ENCODE data around the gene LRRN4. TPM values are rescaled to one million over a fixed set of nuclear protein-coding genes. Genes with fewer than 3 reads are reported as not detected.
"Not testable (repeated sequence)": the region's sequence is repeated elsewhere in the genome, so short reads cannot be mapped to it uniquely, and the experiment has no call there.

LRRN4 gene
- total and polyA plus RNA-seq, 8 donors = 0.19 to 2.9 (median 1.1) TPM; not detected in 5

DNA sequence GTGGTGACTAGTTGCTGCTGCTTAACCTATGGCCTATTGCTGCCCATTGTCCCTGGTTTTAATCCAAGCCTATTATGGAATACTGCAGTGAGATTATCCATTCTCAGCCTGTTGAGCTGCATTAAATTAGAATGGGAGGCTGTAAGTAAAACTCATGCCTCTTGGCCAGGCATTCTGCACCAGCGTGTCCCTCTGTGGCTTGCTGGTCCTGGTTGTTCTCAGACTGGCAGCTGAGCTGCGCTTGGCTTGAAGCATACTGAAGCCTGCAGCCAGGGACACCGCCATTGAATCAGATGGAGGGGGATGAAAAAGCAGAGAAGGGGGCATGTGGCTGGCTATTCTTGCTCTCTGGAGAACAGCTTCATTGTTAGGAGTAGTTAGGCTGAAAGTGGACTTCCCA lies 15.6 kb downstream of the LRRN4 start:
- TF ChIP-seq, protein P1, sequence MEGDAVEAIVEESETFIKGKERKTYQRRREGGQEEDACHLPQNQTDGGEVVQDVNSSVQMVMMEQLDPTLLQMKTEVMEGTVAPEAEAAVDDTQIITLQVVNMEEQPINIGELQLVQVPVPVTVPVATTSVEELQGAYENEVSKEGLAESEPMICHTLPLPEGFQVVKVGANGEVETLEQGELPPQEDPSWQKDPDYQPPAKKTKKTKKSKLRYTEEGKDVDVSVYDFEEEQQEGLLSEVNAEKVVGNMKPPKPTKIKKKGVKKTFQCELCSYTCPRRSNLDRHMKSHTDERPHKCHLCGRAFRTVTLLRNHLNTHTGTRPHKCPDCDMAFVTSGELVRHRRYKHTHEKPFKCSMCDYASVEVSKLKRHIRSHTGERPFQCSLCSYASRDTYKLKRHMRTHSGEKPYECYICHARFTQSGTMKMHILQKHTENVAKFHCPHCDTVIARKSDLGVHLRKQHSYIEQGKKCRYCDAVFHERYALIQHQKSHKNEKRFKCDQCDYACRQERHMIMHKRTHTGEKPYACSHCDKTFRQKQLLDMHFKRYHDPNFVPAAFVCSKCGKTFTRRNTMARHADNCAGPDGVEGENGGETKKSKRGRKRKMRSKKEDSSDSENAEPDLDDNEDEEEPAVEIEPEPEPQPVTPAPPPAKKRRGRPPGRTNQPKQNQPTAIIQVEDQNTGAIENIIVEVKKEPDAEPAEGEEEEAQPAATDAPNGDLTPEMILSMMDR (IDR thresholded peaks at IDR 0.05) = no peak
- TF ChIP-seq POLR2AphosphoS5 (IDR thresholded peaks at IDR 0.05) (no peak), EP300 (IDR thresholded peaks at IDR 0.05) (no peak), POLR2A (IDR thresholded peaks at IDR 0.05) (no peak)
- no peaks in the 10 kb centered on the region for H3K9me3 ChIP-seq
- no peaks in the 10 kb centered on the region for H3K27me3 ChIP-seq
- WGBS, 5 donors = 84 to 97% (median 93%) methylated on average over 3 of the region's 3 CpGs
- H3K4me3 ChIP-seq = no peak overlapping the region
- no peak overlapping the region for H3K27ac ChIP-seq
- H3K4me1 ChIP-seq = peaks cover 11 to 28% (median 18%) of the 10 kb centered on the region in 4 donors
- intact Hi-C loops (cut with DNase I; ENCODE audit: low total_unique reads) = no loop called here
- peaks cover 51 to 98% (median 91%) of the 10 kb centered on the region in 4 donors for H3K36me3 ChIP-seq
- peak in 1 of 2 donors; percentile 35 for DNase-seq

DNA sequence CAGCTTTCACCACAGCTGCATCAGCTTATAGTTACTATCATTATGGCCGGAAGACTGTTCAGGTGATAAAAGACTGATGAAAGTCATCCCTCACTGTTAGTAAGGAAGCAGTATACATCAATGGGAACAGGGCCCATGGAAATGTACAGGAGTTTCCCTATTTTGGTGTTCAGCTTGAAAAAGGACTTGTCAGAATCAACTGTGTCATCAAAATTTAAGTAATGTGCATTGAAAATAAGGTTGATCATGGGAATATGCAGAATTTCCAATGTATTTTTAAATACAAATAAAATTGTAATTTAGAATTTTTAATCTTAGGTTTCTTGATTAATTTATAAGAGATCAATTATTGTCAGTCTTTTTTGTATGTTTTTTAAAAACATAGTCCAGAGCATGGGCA lies 16.8 kb downstream of the LRRN4 start:
- H3K9me3 ChIP-seq = no peaks in the 10 kb centered on the region
- H3K4me1 ChIP-seq = peaks cover 11 to 37% (median 20%) of the 10 kb centered on the region in 4 donors
- no peak overlapping the region for H3K27ac ChIP-seq
- peaks cover 49 to 100% (median 92%) of the 10 kb centered on the region in 4 donors for H3K36me3 ChIP-seq
- no peak for DNase-seq
- TF ChIP-seq EP300 (IDR thresholded peaks at IDR 0.05) (no peak), POLR2AphosphoS5 (IDR thresholded peaks at IDR 0.05) (no peak), POLR2A (IDR thresholded peaks at IDR 0.05) (no peak)
- TF ChIP-seq, protein P1 (IDR thresholded peaks at IDR 0.05) = no peak
- 91 to 100% (median 94%) methylated on average over 1 of the region's 1 CpG for WGBS, 5 donors
- no peaks in the 10 kb centered on the region for H3K27me3 ChIP-seq
- H3K4me3 ChIP-seq = no peak overlapping the region
- intact Hi-C loops (cut with DNase I; ENCODE audit: low total_unique reads) = no loop called here

DNA sequence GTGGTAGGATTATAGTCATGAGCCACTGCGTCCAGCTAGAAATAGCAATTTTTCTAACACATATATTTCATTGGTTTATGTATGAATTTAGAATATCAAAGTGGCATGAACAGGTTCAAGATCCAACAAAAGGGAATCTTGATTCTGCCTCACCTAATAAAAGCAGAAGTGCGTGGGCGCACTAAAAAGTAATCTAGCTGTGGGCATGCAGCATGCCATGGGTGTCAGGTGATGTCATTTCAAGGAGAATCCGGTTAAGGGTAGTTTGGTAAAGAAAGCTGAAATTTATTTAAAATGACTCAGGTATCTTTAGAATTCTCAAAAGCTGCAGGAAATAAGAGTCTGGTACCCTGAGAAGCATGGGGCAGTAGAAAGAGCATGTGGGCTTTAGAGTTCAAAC lies 17.6 kb downstream of the LRRN4 start:
- Histone ChIP-seq H3K27ac (peak overlapping the region in 1 of 5 donors; percentile 67), H3K9me3 (no peaks in the 10 kb centered on the region), H3K4me1 (peaks cover 11 to 45% (median 24%) of the 10 kb centered on the region in 4 donors), H3K4me3 (no peak overlapping the region), H3K36me3 (peaks cover 40 to 93% (median 84%) of the 10 kb centered on the region in 4 donors), H3K27me3 (no peaks in the 10 kb centered on the region)
- no peak for DNase-seq
- 93 to 98% (median 97%) methylated on average over 4 of the region's 4 CpGs for WGBS, 5 donors
- TF ChIP-seq EP300 (IDR thresholded peaks at IDR 0.05) (no peak), POLR2AphosphoS5 (IDR thresholded peaks at IDR 0.05) (no peak)
- TF ChIP-seq, protein P1 (IDR thresholded peaks at IDR 0.05) = no peak
- intact Hi-C loops (cut with DNase I; ENCODE audit: low total_unique reads) = no loop called here

DNA sequence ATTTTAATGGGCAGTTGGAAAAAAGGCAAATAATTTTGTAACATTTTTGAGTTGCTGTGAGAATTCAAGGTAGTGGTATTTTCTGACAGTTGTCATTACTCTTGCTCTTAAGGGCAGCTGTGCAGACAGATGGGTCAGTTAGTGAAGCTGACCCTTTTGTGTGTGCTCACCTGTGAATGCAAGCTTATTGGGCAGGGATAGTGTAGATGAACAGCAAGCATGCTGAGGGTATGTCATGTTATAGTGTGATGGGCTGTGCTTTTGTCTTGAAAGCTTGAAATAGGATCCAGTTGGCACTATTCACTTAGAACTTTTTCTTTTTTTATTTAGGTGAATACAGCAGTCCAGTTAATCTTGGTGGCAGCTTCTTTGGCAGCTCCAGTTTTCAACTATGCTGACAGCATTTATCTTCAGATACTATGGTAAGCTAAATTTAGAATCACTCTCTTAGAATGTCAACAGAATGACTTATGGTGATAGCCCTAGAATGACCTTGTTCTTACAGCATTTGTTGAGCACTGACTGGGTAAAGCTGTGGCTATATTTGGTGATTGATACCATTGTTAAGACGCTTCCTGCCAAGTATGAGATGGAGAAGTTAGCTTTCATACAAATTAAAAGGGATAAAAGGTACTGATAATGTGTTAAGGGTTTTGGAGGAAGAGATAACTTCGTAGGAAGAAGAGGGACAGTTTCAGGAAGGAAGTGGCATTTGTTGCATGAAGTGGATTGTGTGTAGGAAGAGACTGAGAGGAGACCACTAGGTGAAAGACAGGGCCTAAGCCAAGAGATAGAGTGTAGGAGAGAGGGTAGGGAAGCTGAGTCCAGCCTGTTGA lies 19.5 kb downstream of the LRRN4 start:
- TF ChIP-seq, protein P1 (IDR thresholded peaks at IDR 0.05) = no peak
- TF ChIP-seq POLR2AphosphoS5 (IDR thresholded peaks at IDR 0.05) = peak in 1 of 3 donors; percentile 3
- no peak for TF ChIP-seq EP300 (IDR thresholded peaks at IDR 0.05)
- TF ChIP-seq POLR2A (IDR thresholded peaks at IDR 0.05) = no peak
- DNase-seq = peak in 1 of 2 donors; percentile 42
- Histone ChIP-seq H3K27ac (peak overlapping the region; percentile 28 to 68 (median 43)), H3K4me1 (peaks cover 17 to 64% (median 33%) of the 10 kb centered on the region in 4 donors), H3K36me3 (peaks cover 33 to 74% (median 65%) of the 10 kb centered on the region in 4 donors), H3K4me3 (no peak overlapping the region), H3K9me3 (no peaks in the 10 kb centered on the region), H3K27me3 (no peaks in the 10 kb centered on the region)
- WGBS, 5 donors = 9 to 27% (median 19%) methylated on average over 2 of the region's 2 CpGs
- intact Hi-C loops (cut with DNase I; ENCODE audit: low total_unique reads) = no loop called here

DNA sequence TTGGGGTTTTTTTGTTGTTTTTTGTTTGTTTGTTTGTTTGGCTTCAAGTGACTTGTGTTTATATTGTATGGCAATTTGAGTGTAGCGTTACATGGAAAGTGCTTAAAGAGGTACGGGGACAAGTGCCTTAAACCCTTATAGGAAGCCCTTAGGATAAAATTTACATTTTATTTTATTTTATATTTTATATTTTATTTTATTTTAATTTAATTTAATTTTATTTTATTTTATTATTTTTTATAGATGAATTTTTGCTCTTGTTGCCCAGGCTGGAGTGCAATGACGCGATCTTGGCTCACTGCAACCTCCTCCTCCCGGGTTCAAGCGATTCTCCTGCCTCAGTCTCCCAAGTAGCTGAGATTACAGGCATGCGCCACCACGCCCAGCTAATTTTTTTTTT lies 21.0 kb downstream of the LRRN4 start:
- H3K9me3 ChIP-seq; H3K4me3 ChIP-seq; DNase-seq; intact Hi-C loops (cut with DNase I; ENCODE audit: low total_unique reads); H3K27ac ChIP-seq; H3K27me3 ChIP-seq: not testable (repeated sequence)
- peaks cover 26 to 60% (median 51%) of the 10 kb centered on the region in 4 donors for H3K36me3 ChIP-seq
- WGBS, 5 donors = 93 to 98% (median 95%) methylated on average over 8 of the region's 8 CpGs
- peaks cover 20 to 67% (median 40%) of the 10 kb centered on the region in 4 donors for H3K4me1 ChIP-seq

Data from stomach (tissue), 9 donors.